ENCODE results near the gene WDR5. TPM values are rescaled to one million over a fixed set of nuclear protein-coding genes. Genes with fewer than 3 reads are reported as not detected.

The WDR5 gene
- polyA plus RNA-seq, 1 of the 3 experiments (the other 2 are of a cell fraction) = 36.6 TPM

DNA sequence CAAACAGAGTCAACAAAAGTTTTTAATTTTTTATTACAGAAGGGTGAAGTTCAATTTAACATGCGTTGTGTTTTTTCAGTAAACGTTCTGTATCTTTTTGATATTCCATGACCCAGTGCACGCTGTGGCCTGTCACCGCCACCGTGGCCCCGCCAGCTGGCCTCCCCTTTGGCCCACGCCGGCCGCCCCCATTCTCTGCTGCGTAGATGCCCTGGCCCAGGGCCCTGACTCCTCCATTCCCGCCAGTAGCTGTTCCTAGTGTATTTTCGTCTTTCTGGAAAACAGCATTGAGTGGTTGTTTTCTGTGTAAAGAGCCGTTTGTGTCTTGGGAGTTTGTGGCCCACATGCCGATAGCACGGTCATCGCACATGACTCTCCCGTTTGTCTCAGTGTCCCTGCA lies 22.4 kb downstream of the WDR5 start (continued):
- TF ChIP-seq, protein P1, sequence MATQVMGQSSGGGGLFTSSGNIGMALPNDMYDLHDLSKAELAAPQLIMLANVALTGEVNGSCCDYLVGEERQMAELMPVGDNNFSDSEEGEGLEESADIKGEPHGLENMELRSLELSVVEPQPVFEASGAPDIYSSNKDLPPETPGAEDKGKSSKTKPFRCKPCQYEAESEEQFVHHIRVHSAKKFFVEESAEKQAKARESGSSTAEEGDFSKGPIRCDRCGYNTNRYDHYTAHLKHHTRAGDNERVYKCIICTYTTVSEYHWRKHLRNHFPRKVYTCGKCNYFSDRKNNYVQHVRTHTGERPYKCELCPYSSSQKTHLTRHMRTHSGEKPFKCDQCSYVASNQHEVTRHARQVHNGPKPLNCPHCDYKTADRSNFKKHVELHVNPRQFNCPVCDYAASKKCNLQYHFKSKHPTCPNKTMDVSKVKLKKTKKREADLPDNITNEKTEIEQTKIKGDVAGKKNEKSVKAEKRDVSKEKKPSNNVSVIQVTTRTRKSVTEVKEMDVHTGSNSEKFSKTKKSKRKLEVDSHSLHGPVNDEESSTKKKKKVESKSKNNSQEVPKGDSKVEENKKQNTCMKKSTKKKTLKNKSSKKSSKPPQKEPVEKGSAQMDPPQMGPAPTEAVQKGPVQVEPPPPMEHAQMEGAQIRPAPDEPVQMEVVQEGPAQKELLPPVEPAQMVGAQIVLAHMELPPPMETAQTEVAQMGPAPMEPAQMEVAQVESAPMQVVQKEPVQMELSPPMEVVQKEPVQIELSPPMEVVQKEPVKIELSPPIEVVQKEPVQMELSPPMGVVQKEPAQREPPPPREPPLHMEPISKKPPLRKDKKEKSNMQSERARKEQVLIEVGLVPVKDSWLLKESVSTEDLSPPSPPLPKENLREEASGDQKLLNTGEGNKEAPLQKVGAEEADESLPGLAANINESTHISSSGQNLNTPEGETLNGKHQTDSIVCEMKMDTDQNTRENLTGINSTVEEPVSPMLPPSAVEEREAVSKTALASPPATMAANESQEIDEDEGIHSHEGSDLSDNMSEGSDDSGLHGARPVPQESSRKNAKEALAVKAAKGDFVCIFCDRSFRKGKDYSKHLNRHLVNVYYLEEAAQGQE (IDR thresholded peaks at IDR 0.05; ENCODE audit: low read depth, low read length) = no peak
- no peak for TF ChIP-seq SIN3A (IDR thresholded peaks at IDR 0.05; ENCODE audit: borderline replicate concordance, low read depth, low read length)
- no peak for TF ChIP-seq MEF2A (IDR thresholded peaks at IDR 0.05; ENCODE audit: borderline replicate concordance, low read depth)
- TF ChIP-seq TAF1 (IDR thresholded peaks at IDR 0.05; ENCODE audit: borderline replicate concordance, low read depth, low read length) = no peak

DNA sequence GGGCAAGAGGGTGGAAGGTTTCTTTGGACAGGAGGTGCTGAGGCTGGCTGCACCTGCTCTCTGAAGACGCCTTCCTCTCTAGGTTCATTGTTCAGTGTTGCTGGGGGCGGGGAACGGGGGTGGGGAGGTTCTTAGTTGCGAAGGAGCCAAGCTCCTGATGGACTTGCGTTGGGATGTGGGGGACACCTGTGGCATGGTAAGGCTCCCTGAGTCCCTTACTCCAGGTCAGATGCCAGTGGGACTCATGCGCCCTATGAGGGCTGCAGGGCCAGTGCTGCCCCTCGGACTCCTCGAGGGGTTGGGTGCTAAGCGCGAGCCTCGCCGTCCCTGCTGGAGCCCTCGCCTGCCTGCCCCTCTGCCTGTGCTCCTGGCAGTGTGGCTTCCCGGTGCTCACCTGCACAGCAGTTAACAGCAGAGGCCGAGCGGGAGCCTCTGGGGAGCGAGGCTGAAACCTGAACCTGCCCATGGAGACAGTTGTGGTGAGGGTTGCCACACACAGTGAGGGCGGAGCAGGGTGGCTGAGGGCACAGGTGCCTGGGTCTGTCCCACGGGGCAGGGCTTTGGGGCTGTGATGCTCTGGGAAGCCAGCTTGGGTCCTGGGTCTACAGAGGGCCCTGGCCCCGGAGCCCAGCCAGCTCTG lies 23.0 kb downstream of the WDR5 start:
- H3K79me2 ChIP-seq (ENCODE audit: insufficient read depth) = no peaks in the 10 kb centered on the region
- CTCF ChIA-PET = no interaction called here

More for the DNA sequence above, 23.0 kb downstream of the WDR5 start:
- no peak overlapping the region for H2AFZ ChIP-seq (ENCODE audit: low read depth)
- H3F3A ChIP-seq (replicated peaks; ENCODE audit: insufficient read depth) = peaks cover 6% of the 10 kb centered on the region
- H3K27ac ChIP-seq (ENCODE audit: low read depth in 2 of 2, low read length in 1 of 2) = no peak overlapping the region
- H3K9ac ChIP-seq = no peak overlapping the region
- no peaks in the 10 kb centered on the region for H3K27me3 ChIP-seq (ENCODE audit: insufficient read depth)
- no peaks in the 10 kb centered on the region; a peak in 1 of 4 replicates for H3K4me1 ChIP-seq (ENCODE audit: control insufficient read depth in 1 of 2, insufficient read depth in 2 of 2, low read depth in 1 of 2, low read length in 1 of 2)
- POLR2A ChIA-PET = no interaction called here
- no peak for DNase-seq
- H3K9me2 ChIP-seq = no peaks in the 10 kb centered on the region
- no peak overlapping the region for H3K4me2 ChIP-seq
- no peak for TF ChIP-seq RAD21 (IDR thresholded peaks at IDR 0.05; ENCODE audit: low read length)
- TF ChIP-seq MEF2A (IDR thresholded peaks at IDR 0.05; ENCODE audit: borderline replicate concordance, low read depth) = no peak
- TF ChIP-seq, protein P2, sequence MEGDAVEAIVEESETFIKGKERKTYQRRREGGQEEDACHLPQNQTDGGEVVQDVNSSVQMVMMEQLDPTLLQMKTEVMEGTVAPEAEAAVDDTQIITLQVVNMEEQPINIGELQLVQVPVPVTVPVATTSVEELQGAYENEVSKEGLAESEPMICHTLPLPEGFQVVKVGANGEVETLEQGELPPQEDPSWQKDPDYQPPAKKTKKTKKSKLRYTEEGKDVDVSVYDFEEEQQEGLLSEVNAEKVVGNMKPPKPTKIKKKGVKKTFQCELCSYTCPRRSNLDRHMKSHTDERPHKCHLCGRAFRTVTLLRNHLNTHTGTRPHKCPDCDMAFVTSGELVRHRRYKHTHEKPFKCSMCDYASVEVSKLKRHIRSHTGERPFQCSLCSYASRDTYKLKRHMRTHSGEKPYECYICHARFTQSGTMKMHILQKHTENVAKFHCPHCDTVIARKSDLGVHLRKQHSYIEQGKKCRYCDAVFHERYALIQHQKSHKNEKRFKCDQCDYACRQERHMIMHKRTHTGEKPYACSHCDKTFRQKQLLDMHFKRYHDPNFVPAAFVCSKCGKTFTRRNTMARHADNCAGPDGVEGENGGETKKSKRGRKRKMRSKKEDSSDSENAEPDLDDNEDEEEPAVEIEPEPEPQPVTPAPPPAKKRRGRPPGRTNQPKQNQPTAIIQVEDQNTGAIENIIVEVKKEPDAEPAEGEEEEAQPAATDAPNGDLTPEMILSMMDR (IDR thresholded peaks at IDR 0.05) = no peak
- no peak for TF ChIP-seq YY1 (IDR thresholded peaks at IDR 0.05; ENCODE audit: low read depth)
- TF ChIP-seq POLR2AphosphoS5 (IDR thresholded peaks at IDR 0.05; ENCODE audit: low read depth, low read length) = no peak
- no peak for TF ChIP-seq FOXJ3 (CRISPR knock-in tag; IDR thresholded peaks at IDR 0.05)
- TF ChIP-seq ELF1 (IDR thresholded peaks at IDR 0.05) = no peak
- no peak for TF ChIP-seq FOXM1 (IDR thresholded peaks at IDR 0.05; ENCODE audit: low read depth)
- TF ChIP-seq EP300 (IDR thresholded peaks at IDR 0.05; ENCODE audit: borderline replicate concordance in 1 of 2, low read depth in 1 of 2, low read length in 1 of 2) = no peak
- WGBS (ENCODE audit: low lambda C conversion rate) = over 99% methylated on average over 16 of the region's 20 CpGs
- no peaks in the 10 kb centered on the region for H4K20me1 ChIP-seq (ENCODE audit: insufficient read depth)
- no peaks in the 10 kb centered on the region for H3K9me3 ChIP-seq
- H3K4me3 ChIP-seq (ENCODE audit: low read depth in 2 of 2, low read length in 1 of 2) = no peak overlapping the region
- peaks cover 8 to 53% of the 10 kb centered on the region in 2 experiments for H3K36me3 ChIP-seq (replicated peaks in 1 of 2; ENCODE audit: control insufficient read depth in 1 of 2, insufficient read depth in 2 of 2, low read length in 1 of 2)
